WTC11 (cell line): ENCODE results near the gene GRK3.

Source experiments
- ELF4 ChIP-seq: sonication (generic); formaldehyde crosslinking; IDR thresholded peaks from 2 replicates; pipeline ENCODE4 v1.8.1; 2022; ENCODE audit warnings: low read depth, mild to moderate bottlenecking, moderate library complexity, missing genetic modification reagents
- FOXP1 ChIP-seq: sonication (generic); formaldehyde crosslinking; IDR thresholded peaks from 2 replicates; pipeline ENCODE4 v1.8.0; 2022; ENCODE audit warnings: missing genetic modification reagents, mild to moderate bottlenecking, moderate library complexity, borderline replicate concordance
- GABPB1 ChIP-seq: sonication (generic); formaldehyde crosslinking; IDR thresholded peaks from 2 replicates; pipeline ENCODE4 v1.8.1; 2023; ENCODE audit warnings: mild to moderate bottlenecking, missing genetic modification reagents
- NR1H2 ChIP-seq: sonication (generic); formaldehyde crosslinking; IDR thresholded peaks from 2 replicates; pipeline ENCODE4 v1.9.0; 2021; ENCODE audit warnings: mild to moderate bottlenecking, moderate library complexity, missing genetic modification reagents
- SMAD3 ChIP-seq: sonication (generic); formaldehyde crosslinking; IDR thresholded peaks from 2 replicates; pipeline ENCODE4 v1.8.0; 2022; ENCODE audit warnings: missing genetic modification reagents, mild to moderate bottlenecking, borderline replicate concordance
- SP1 ChIP-seq: sonication (generic); formaldehyde crosslinking; conservative IDR thresholded peaks from 2 replicates; pipeline ENCODE4 v1.8.1; 2022; ENCODE audit warnings: missing genetic modification reagents
- ZNF317 ChIP-seq: sonication (generic); formaldehyde crosslinking; IDR thresholded peaks from 2 replicates; pipeline ENCODE4 v1.8.1; 2023; ENCODE audit warnings: low read depth, mild to moderate bottlenecking, moderate library complexity, missing genetic modification reagents, borderline replicate concordance
- TF ChIP-seq, protein P1 (sequence below): sonication (generic); formaldehyde crosslinking; IDR thresholded peaks from 2 replicates; pipeline ENCODE4 v1.8.0; 2022; ENCODE audit warnings: mild to moderate bottlenecking, missing genetic modification reagents
- TF ChIP-seq, protein P2 (sequence below): sonication (generic); formaldehyde crosslinking; IDR thresholded peaks from 2 replicates; pipeline ENCODE4 v1.8.0; 2022; ENCODE audit warnings: missing genetic modification reagents
- TF ChIP-seq, protein P3 (sequence below): sonication (generic); formaldehyde crosslinking; IDR thresholded peaks from 2 replicates; pipeline ENCODE4 v1.8.0; 2022; ENCODE audit warnings: mild to moderate bottlenecking, missing genetic modification reagents
- TF ChIP-seq, protein P4 (sequence below): sonication (generic); formaldehyde crosslinking; IDR thresholded peaks from 2 replicates; pipeline ENCODE4 v1.8.1; 2022; ENCODE audit warnings: low read depth, missing genetic modification reagents, borderline replicate concordance
- TF ChIP-seq, protein P5 (sequence below): fragments of 200-600 bp; IDR thresholded peaks from 2 replicates; pipeline ENCODE4 v1.8.0; 2022; ENCODE audit warnings: antibody characterized with exemption
- TF ChIP-seq, protein P6 (sequence below): sonication (generic); formaldehyde crosslinking; IDR thresholded peaks from 2 replicates; pipeline ENCODE4 v1.8.1; 2022; ENCODE audit warnings: missing genetic modification reagents, borderline replicate concordance

DNA sequence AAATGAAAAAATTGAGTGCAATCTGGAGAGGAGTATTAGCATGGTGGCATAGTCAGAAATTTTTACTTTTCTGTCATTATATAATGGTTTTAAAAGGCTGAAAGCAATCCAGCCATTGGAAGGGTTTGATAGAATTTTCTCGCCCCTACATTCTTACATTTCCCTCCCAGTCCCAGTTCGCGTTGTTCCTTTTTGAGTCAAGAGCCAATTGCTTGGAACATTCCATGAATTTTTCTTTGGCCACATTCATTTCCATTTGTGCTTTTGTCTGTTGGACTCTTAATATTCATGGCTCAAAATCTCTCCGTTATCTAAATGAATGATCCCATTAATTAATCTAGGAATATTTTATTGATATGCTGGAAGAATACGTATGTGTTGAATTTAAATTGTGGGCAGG is 66.0 kb downstream of the GRK3 start:
- TF ChIP-seq SP1 (CRISPR knock-in tag) = no peak
- TF ChIP-seq, protein P1, sequence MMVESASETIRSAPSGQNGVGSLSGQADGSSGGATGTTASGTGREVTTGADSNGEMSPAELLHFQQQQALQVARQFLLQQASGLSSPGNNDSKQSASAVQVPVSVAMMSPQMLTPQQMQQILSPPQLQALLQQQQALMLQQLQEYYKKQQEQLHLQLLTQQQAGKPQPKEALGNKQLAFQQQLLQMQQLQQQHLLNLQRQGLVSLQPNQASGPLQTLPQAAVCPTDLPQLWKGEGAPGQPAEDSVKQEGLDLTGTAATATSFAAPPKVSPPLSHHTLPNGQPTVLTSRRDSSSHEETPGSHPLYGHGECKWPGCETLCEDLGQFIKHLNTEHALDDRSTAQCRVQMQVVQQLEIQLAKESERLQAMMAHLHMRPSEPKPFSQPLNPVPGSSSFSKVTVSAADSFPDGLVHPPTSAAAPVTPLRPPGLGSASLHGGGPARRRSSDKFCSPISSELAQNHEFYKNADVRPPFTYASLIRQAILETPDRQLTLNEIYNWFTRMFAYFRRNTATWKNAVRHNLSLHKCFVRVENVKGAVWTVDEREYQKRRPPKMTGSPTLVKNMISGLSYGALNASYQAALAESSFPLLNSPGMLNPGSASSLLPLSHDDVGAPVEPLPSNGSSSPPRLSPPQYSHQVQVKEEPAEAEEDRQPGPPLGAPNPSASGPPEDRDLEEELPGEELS (CRISPR knock-in tag) = no peak
- TF ChIP-seq, protein P2, sequence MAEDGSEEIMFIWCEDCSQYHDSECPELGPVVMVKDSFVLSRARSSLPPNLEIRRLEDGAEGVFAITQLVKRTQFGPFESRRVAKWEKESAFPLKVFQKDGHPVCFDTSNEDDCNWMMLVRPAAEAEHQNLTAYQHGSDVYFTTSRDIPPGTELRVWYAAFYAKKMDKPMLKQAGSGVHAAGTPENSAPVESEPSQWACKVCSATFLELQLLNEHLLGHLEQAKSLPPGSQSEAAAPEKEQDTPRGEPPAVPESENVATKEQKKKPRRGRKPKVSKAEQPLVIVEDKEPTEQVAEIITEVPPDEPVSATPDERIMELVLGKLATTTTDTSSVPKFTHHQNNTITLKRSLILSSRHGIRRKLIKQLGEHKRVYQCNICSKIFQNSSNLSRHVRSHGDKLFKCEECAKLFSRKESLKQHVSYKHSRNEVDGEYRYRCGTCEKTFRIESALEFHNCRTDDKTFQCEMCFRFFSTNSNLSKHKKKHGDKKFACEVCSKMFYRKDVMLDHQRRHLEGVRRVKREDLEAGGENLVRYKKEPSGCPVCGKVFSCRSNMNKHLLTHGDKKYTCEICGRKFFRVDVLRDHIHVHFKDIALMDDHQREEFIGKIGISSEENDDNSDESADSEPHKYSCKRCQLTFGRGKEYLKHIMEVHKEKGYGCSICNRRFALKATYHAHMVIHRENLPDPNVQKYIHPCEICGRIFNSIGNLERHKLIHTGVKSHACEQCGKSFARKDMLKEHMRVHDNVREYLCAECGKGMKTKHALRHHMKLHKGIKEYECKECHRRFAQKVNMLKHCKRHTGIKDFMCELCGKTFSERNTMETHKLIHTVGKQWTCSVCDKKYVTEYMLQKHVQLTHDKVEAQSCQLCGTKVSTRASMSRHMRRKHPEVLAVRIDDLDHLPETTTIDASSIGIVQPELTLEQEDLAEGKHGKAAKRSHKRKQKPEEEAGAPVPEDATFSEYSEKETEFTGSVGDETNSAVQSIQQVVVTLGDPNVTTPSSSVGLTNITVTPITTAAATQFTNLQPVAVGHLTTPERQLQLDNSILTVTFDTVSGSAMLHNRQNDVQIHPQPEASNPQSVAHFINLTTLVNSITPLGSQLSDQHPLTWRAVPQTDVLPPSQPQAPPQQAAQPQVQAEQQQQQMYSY (CRISPR knock-in tag) = no peak
- TF ChIP-seq, protein P3, sequence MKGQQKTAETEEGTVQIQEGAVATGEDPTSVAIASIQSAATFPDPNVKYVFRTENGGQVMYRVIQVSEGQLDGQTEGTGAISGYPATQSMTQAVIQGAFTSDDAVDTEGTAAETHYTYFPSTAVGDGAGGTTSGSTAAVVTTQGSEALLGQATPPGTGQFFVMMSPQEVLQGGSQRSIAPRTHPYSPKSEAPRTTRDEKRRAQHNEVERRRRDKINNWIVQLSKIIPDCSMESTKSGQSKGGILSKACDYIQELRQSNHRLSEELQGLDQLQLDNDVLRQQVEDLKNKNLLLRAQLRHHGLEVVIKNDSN = no peak
- TF ChIP-seq, protein P4, sequence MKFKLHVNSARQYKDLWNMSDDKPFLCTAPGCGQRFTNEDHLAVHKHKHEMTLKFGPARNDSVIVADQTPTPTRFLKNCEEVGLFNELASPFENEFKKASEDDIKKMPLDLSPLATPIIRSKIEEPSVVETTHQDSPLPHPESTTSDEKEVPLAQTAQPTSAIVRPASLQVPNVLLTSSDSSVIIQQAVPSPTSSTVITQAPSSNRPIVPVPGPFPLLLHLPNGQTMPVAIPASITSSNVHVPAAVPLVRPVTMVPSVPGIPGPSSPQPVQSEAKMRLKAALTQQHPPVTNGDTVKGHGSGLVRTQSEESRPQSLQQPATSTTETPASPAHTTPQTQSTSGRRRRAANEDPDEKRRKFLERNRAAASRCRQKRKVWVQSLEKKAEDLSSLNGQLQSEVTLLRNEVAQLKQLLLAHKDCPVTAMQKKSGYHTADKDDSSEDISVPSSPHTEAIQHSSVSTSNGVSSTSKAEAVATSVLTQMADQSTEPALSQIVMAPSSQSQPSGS (CRISPR knock-in tag) = no peak
- TF ChIP-seq, protein P5, sequence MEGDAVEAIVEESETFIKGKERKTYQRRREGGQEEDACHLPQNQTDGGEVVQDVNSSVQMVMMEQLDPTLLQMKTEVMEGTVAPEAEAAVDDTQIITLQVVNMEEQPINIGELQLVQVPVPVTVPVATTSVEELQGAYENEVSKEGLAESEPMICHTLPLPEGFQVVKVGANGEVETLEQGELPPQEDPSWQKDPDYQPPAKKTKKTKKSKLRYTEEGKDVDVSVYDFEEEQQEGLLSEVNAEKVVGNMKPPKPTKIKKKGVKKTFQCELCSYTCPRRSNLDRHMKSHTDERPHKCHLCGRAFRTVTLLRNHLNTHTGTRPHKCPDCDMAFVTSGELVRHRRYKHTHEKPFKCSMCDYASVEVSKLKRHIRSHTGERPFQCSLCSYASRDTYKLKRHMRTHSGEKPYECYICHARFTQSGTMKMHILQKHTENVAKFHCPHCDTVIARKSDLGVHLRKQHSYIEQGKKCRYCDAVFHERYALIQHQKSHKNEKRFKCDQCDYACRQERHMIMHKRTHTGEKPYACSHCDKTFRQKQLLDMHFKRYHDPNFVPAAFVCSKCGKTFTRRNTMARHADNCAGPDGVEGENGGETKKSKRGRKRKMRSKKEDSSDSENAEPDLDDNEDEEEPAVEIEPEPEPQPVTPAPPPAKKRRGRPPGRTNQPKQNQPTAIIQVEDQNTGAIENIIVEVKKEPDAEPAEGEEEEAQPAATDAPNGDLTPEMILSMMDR = no peak
- TF ChIP-seq ZNF317 (CRISPR knock-in tag) = no peak
- TF ChIP-seq FOXP1 = no peak
- no peak for TF ChIP-seq NR1H2
- TF ChIP-seq SMAD3 (CRISPR knock-in tag) = no peak
- no peak for TF ChIP-seq GABPB1 (CRISPR knock-in tag)
- TF ChIP-seq, protein P6, sequence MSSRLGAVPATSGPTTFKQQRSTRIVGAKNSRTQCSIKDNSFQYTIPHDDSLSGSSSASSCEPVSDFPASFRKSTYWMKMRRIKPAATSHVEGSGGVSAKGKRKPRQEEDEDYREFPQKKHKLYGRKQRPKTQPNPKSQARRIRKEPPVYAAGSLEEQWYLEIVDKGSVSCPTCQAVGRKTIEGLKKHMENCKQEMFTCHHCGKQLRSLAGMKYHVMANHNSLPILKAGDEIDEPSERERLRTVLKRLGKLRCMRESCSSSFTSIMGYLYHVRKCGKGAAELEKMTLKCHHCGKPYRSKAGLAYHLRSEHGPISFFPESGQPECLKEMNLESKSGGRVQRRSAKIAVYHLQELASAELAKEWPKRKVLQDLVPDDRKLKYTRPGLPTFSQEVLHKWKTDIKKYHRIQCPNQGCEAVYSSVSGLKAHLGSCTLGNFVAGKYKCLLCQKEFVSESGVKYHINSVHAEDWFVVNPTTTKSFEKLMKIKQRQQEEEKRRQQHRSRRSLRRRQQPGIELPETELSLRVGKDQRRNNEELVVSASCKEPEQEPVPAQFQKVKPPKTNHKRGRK (CRISPR knock-in tag) = no peak
- no peak for TF ChIP-seq ELF4 (CRISPR knock-in tag)
